T-helper 9 cell (primary cell): ENCODE results near the gene POM121L2.

Source experiments
- DNase-seq: peaks from one replicate; pipeline ENCODE4 v3.0.0-alpha.2; 2020
- total RNA-seq, 2 donors: gene quantifications; one replicate each; lab custom pipeline; 2026; lab: John Stamatoyannopoulos, UW

The POM121L2 gene
- total RNA-seq, result 0 reads per million in 2 donors

DNA sequence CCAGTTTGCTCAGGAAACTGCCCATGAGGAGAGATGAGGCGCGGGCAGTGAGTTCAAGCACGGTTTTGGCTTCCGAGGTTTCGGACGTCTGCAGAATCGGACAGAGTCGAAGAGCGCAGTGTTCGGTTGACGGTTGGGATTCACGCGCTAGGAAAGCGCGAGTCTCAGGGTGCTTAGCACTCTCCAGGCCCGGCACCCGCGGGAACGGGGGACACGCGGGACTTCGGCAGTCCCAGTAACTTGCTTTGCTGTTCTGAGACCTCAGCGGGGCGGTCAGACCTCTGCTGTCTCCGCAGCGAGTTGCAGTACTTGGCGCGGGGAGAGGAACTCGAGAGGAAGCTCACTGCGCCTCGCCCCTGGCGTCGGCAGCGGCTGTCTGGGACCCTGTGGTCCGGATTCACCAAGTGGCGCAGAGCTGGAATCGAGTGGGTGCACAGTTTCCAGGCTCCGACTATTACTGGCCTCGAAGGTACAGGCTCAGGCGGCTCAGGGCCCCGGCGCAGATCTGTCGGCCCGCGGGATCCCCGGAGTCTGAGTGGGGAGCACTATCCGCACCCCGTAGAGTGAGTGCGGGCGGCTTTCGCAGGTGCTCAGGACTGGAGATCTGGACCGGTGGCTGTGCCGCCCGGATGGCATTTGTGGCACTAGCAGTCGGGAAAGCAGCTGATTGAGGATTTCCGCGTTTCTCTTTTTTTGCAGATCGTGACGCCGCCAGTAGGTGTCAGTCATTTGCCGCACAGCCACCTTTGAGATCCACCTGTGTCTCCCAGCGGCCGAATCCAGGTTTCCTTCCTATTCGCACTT is at the start of gene POM121L2:
Gene POM121L2, minus strand, starts transcription at position 128 of the 804 bp plus-strand sequence. Its CDS starts 103 bp downstream, at position 25.
- DNase-seq, result peak; percentile 43

DNA sequence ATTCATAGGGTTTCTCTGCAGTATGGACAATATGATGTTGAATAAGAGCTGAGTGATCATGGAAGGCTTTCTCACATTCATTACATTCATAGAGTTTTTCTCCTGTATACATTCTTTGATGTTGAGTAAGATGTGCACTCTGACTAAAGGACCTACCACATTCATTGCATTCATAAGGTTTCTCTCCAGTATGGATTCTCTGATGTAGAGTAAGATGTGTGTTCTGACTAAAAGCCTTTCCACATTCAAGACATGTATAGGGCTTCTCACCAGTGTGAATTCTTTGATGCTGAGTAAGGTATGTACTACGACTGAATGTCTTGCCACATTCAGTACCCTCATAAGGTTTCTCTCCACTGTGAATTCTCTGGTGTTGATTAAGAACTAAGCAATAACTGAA is 47.2 kb upstream of the POM121L2 start:
- DNase-seq, result no peak

DNA sequence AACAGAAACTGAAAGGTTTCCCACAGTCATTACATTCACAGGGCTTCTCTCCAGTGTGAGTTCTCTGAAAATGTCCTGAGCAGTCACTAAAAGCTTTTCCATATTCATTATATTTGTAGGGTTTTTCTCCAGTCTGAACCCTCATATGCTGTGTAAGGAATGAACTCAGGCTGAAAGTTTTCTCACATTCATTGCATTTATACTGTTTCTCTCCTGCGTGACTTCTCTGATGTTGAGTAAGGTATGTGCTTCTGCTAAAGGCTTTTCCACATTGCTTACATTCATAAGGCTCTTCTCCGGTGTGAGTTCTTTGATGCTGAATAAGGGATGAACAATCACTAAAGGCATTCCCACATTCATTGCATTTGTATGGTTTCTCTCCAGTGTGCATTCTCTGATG is 46.7 kb upstream of the POM121L2 start:
- DNase-seq, result no peak

DNA sequence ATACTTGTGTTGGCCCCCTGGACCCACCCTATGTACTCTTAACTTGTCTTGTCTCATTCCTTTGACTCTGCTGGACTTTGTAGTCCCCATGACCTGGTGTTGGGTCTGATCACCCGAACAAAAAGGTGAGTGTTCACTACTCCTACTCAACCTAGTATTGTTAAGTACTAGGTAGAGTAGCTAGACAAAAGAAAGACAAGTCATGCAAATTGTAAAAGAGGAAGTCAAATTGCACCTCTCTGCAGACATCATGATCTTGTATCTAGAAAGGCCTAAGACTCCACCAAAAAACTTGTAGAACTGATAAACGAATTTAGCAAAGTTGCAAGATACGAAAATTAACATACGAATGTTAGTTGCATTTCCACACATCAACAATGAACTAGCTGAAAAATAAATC is 40.8 kb upstream of the POM121L2 start:
- DNase-seq, result no peak

DNA sequence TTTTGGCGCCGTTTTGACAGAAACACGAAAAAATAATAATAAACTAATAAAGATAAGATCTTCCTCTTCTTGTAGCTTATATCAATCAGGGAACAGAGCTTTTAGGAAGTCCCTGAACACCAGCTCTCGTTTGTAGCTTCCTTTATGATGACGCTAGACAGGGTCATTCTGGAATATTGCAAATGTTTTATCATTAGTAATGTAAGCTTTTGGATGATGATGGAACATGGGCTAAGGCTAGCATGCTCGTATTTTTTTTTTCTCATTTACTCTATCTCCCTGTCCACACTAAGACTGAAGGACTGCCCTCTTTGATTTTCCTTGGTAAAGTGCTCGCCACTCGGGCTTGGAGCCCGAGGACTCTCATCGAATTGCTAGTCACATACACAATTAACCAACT is 22.1 kb upstream of the POM121L2 start:
- no peak for DNase-seq

DNA sequence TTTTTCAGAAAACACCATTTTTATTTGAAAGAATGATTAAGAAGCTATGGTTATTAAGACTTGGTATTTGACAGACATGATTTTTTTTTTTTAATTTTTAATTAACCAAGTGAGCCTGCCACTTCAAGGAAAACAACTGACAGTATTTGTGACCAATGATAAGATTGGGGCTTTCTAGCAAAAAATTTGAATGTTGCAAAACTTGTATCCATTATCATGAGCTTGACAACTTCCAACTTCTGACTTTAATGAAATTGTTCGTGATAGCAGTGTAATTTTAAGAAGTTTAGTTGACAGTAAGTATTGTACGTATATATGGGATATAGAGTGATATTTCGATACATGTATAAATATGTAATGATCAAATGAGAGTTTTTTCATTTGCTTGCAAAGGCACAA is 21.6 kb upstream of the POM121L2 start:
- no peak for DNase-seq

DNA sequence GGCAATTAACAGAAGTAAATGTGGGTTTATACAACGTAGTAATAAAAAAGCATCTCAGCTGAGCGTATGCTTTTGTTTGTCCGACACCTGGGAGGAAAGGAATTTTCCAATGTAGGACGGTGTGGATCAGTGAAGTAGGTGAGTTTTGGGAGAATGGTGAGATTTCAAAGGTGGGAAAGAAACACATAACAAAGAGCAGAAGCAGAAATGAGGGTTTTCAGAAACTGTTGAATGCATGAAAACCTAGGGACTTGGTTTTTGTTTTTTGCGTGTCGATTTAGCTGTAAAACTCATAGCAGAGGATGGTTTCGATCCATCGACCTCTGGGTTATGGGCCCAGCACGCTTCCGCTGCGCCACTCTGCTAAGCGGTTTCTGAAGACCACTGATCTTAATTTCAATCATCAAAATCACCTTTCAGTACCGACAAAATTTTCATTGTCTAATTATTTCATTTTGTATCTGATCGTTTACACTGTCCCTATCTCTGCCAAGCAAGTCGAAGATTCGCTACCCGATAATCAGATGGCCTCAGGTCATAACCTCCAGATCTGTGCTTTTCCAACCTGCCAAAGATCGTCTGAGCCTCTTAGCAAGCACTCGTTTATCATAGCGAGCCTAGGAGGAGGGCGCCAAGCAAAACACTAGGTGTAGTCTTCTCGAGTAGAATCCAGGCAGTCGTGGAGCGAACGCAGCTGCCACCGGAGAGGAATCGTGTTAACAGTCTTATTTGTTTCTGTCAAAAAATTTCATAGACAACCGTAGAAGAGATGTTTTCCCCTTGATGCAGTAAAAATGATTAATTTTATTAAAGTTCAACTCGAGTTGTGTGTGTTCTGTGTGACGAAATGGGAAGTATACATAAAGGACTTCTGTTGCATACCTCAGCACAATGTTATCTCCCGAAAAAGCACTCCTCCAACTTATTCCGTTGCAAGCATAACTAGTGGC is 20.9 kb upstream of the POM121L2 start:
- DNase-seq, result no peak

DNA sequence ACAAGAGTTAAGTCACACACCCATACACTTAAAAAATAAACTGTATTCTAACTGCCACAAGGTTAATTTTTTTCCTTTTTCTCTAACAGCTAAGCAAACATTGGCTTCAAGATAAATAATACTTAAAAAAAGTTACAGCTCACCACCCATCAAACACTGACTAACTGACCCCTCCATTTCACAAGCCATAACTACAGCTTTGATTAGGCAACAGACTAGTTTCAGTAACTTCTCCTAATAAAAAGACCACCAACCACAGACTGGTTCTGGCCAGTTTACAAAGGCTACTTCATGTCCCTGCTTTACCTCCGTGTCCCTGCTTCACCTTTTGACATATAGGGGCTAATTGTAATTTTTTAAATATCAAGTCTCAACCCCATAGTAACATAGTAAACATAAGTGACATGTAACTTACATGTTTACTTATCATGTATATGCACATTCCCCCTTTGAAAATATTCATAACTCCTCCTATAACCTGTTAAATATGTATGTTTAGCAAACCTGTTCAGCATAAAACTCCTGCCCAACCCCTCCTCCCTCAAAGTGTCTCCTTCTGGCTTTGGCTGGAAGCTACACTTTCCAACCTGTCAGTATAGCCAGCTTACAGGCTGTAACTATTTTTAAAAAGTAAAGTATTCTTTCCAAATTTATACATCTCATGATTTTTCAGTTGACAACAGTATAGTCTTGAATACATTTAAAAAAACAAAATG is 15.1 kb upstream of the POM121L2 start:
- no peak for DNase-seq

DNA sequence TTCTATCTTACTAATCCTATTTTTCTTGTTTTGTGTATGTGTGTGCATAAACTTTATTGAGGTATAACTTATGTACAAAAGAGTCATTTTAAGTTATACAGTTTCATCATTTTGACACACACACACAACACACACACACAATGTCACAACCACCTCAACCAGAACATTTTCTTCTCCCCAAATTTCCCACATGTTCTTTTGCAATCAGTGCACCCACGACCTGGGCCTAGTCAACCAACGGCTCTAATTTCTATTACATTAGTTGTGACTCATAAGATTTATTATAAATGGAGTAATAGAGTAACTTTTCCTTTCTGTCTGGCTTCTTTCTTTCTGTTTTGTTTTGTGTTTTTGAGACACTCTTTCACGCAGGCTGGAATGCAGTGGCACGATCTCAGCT is 9.8 kb upstream of the POM121L2 start:
- DNase-seq, result no peak

DNA sequence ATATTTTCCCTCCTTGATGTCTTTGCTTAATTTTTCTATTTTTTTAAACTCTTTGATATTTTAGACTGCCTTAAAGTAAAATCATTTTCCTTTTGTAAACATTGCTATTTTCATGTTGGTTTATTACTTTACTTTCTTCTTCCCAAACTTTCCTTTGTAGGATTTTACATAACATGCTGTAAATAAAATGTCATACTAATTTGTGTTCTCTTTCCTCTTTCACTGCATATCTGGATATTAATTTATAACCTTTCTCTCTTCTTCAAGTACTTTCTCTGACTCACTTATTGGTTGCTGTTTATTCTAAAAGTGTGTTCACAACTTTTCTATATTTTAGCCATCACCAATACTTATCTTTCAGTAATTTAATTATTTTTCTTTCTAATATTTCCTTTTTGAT is 9.3 kb upstream of the POM121L2 start:
- DNase-seq, result no peak

DNA sequence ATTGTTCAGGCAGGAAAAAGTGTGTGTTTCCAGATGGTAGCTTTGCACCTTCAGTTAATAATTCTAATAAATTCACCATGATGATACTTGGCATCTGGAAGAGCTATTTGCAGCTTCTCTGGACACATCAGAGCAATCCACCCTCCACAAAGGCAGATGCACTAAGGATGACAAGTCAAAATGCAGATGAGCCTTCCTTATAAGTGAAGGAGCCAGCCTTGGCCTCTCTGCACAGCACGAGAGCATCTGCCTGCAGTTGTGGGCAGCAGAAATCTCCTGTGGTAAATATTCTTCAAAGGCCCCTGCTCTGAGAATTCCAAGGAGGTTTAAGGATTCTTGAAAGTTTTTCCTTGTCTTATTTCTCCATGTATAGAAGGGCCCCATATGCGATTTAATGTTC is 6.9 kb upstream of the POM121L2 start:
- no peak for DNase-seq

DNA sequence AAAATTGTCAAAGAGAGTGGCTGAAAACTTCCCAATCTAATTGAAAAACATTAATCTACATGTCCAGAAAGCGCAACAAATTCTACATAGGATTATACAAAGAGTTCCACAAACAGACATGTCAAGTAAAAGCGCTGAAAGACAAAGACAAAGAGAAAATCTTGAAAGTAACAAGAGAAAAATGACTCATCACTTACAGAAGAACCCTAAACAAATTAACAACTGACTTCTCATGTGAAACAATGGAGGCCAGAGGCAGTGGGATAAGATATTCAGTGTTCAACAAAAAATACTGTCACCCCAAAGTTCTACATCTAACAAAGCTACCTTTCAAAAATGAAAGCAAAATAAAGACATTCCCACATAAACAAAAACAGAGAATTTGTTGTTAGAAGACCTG is 2.0 kb upstream of the POM121L2 start:
- DNase-seq, result no peak

DNA sequence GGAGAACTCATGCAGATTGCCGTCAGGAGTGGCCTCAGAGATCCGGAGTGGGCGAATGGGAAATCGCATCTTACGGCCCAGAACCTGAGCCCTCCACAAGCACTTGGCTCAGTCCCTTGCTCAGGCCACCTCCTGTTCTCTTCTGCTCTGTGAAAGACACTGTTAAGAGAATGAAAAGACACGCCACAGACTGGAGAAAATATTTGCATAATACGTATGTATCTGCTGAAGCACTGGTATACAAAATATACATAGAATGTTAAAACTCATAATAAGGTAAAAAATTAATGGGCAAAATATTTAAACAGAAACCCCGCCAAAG is 838 bp upstream of the POM121L2 start:
- DNase-seq, result no peak

DNA sequence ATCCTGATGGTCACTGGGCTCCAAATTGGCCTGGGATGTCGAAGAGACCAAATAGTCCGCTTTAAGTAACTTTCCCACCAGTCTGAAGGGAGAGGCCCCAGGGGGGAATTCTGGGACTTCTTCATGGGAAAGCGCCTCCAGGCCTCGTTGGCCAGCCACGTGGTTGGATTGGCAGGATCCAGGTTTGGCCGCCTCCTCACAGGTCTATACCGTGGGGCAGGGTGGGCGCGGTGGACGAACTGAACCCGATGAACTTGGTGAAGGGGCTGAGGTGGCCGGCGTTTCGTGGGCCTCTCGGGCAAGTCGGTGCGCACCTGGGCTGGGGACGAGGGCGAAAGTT is 297 bp downstream of the POM121L2 start:
- no peak for DNase-seq

DNA sequence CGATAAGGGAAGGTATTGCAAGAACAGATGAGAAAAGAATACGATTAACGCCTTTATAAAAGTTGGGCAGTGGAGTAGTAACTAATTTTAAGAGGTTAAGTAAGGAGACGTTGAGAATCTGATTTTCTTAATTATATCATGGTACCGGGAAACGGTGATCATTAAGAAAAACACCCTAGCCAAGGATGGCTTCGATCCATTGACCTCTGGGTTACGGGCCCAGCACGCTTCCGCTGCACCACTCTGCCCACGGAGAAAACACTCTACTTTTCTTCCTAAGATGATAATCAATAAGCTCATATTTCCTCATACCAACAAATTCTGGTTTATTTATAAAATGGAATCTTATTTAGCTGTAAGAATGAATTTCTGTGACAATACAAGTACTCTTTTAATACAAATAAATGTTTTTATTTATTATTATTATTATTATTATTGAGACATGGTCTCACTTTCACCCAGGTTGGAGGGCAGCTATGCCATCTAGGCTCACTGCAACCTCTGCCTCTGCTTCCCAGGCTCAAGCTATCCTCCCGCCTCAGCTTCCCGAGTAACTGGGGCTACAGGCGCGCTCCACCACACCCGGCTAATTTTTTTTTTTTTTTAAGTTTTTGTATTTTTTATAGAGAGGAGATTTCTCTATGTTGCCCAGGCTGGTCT is 8.3 kb downstream of the POM121L2 start:
- no peak for DNase-seq

DNA sequence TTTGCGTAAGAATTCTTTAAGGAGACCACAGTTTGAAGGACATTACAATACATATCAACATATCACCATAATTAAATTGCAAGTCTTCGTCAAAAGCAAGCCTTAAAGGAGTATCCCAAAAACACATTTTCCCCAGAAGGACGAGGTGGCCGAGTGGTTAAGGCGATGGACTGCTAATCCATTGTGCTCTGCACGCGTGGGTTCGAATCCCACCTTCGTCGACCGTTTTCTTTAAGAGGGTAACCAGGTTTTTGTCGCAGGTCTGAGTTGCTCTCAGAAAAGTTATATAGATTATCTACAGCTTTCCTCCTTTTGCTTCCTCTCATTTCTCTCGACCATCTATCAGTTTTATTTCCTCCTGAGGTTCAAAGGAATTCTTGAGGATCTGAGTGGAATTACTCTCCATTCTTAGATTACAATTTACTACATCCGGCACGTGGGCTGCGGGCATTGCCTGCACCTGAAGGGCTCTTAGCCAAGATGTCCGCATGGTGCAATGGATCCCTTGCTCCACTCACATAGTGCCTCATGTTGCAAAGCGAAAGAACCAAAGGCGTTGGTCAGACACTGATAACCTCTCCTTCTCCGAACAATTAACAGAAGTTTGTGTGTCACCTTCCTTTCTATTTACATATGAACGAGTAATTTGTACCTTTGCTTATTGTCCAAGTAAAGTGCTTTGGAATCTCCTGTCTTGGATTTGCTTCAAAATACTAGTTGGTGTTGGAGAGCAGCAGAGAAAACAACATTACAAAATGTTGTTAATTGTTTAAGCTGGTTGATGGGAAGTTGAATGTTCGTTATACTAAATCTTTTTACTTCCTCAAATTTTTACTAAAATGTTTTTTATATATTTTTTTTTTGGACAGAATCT is 14.0 kb downstream of the POM121L2 start:
- no peak for DNase-seq

DNA sequence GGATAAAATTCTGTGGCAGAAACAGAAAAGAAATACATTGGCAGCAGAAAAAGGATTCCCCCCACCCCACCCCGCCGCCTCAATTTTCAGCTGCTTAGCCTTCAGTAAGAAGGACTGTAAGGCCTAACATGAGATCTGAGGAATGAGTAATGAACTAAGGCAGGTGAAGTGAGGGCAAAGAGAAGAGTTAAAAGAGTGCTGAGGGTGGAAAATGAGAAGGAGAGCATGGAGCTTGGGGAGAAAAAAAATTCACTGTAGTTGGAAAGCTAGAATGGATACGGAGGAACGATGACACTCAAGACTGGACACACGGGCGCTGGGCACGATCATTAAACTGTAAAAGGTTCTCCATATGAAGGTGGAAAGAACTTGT is 14.6 kb downstream of the POM121L2 start:
- no peak for DNase-seq

DNA sequence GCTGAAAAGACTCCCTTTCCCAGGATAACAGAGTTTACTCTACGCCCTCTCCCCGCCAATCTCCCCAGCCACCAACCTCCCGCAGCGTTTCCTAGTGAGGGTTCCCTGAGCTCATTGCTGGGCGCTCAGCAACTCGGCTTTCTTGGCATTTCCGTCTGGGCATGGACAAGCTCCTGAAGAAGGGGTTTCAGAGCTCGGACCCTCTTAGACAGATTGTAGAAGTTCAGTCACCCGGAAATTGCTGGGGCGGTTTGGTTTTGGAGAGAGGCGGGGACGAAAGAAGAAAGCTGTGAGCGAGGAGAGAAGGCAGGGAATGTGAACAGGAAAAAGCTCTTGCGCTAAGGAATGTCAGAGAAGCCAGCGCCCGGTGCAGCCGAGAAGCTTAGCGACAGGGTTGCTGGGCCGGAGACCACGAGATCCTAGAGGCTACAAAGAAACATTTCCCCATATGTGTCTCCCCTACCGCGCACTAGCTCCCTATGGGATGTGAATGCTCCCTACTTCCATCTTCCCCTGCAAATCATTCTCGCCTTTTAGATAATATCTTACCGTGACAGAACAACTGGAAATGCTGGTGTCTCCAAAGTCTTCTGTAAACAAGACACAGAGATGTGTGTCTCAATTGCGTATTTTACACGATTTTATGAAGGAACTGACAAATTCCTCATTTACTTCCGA is 15.8 kb downstream of the POM121L2 start:
- no peak for DNase-seq

DNA sequence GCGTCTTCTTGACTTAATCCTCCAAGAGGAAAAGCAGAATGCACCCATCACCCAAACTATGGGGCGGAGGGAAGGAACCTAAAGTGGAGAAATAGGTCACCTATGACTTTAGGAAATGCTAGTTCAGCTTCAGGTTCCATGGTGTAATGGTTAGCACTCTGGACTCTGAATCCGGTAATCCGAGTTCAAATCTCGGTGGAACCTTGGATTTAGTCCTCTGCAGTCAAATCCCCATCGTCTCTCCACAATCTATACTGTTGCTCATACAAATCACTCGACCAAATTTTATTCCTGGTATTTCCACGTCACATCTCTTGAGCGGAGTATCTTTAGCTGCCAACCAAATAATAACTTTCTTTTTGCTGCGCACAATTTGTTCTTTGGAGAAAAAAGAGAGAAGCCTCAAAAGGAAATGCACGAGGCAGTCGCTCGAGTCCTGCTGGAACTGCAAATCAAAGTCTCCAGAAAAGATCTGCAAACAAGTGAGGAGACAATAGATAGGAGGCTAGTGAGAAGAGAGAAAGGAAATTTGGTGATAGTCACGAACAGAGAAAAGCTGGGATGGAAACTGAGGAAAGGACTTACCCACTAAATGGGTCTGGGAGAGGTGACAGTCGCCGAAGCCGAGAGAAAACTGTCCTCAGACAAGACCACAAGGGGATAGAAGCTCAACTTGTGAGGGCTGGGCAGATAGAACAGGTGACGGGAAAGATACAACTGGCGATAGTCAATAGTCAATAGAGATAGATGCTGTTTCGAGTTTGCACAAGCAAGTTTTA is 16.6 kb downstream of the POM121L2 start:
- no peak for DNase-seq

DNA sequence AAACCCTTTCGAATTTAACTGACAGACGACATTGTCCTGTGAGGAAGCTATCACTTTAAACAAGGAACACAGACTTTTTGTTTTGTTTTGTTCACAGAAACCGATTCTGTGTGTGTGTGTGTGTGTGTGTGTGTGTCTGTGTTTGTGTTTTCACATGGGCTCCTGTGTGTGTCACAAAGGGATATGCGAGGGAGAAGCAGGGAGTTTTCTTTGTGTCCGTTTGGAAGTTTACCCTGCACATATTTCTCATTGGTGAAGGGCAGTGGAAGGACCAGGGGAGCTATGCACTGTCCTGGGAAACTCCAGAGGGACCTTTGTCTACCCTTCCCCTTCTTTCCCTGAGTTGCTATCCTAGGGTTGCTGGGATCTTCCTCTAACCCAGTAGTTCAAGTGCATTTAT is 17.7 kb downstream of the POM121L2 start:
- no peak for DNase-seq
